Loucy (cell line): ENCODE measurements around the gene MCHR1.

Experiments used
- H2AFZ ChIP-seq: fragments of 200-600 bp; sonication (generic); 2 replicates; pipeline ENCODE4 v1.6.0; 2016; ENCODE audit warnings: antibody characterized with exemption, mild to moderate bottlenecking, low read length, moderate library complexity
- H3F3A ChIP-seq: fragments of 200-600 bp; 2 replicates; pipeline ENCODE4 v1.6.0; 2016; ENCODE audit warnings: antibody characterized with exemption, low read depth, mild to moderate bottlenecking
- H3K27me3 ChIP-seq: fragments of 200-600 bp; sonication (generic); 2 replicates; pipeline ENCODE4 v1.6.1; 2014; ENCODE audit warnings: low read length, mild to moderate bottlenecking; ENCODE audit not compliant: insufficient read depth, poor library complexity, severe bottlenecking
- H3K36me3 ChIP-seq: fragments of 200-600 bp; sonication (generic); 2 replicates; pipeline ENCODE4 v1.6.1; 2016; ENCODE audit warnings: low read length; ENCODE audit not compliant: insufficient read depth
- H3K4me1 ChIP-seq: fragments of 200-600 bp; sonication (generic); 2 replicates; pipeline ENCODE4 v1.5.1; 2014; ENCODE audit warnings: low read length, mild to moderate bottlenecking; ENCODE audit not compliant: insufficient read depth, poor library complexity, severe bottlenecking
- H3K4me2 ChIP-seq: fragments of 200-600 bp; sonication (generic); 2 replicates; pipeline ENCODE4 v1.6.0; 2014; ENCODE audit warnings: antibody characterized with exemption, low read length, low read depth, mild to moderate bottlenecking; ENCODE audit not compliant: poor library complexity, severe bottlenecking
- H3K4me3 ChIP-seq: fragments of 200-600 bp; sonication (generic); 2 replicates; pipeline ENCODE4 v1.5.1; 2014; ENCODE audit warnings: low read length, mild to moderate bottlenecking, mixed read lengths; ENCODE audit not compliant: poor library complexity, severe bottlenecking
- H3K79me2 ChIP-seq: fragments of 200-600 bp; sonication (generic); 2 replicates; pipeline ENCODE4 v1.6.1; 2014; ENCODE audit warnings: low read length; ENCODE audit not compliant: insufficient read depth
- H3K9ac ChIP-seq: fragments of 200-600 bp; sonication (generic); 2 replicates; pipeline ENCODE4 v1.6.0; 2014; ENCODE audit warnings: mild to moderate bottlenecking, low read depth, low read length, moderate library complexity; ENCODE audit not compliant: poor library complexity, severe bottlenecking
- H3K9me2 ChIP-seq: fragments of 200-600 bp; sonication (generic); replicated peaks from 2 replicates; pipeline ENCODE4 v1.6.1; 2016; ENCODE audit warnings: low read depth, low read length, mixed read lengths
- H3K9me3 ChIP-seq: fragments of 200-600 bp; sonication (generic); 2 replicates; pipeline ENCODE4 v1.6.1; 2014; ENCODE audit warnings: mild to moderate bottlenecking, antibody characterized with exemption, low read length, low read depth; ENCODE audit not compliant: insufficient read depth
- H4K20me1 ChIP-seq: fragments of 200-600 bp; sonication (generic); 2 replicates; pipeline ENCODE4 v1.6.0; 2014; ENCODE audit warnings: antibody characterized with exemption, low read length, mild to moderate bottlenecking; ENCODE audit not compliant: insufficient read depth, poor library complexity, severe bottlenecking
- EZH2phosphoT487 ChIP-seq: fragments of 200-600 bp; IDR thresholded peaks from 2 replicates; pipeline ENCODE4 v1.6.1; 2018; ENCODE audit warnings: antibody characterized with exemption, mild to moderate bottlenecking, moderate library complexity, borderline replicate concordance
- TF ChIP-seq, protein P1 (sequence below): fragments of 200-600 bp; sonication (generic); conservative IDR thresholded peaks from 2 replicates; pipeline ENCODE4 v1.5.1; 2014; ENCODE audit warnings: mild to moderate bottlenecking, antibody characterized with exemption, low read length

Gene MCHR1

GRCh38 chr22:40690370-40690769 lies 11.1 kb downstream of the MCHR1 start:
- H4K20me1 ChIP-seq: no peaks in the 10 kb centered on the region
- no peaks in the 10 kb centered on the region for H3F3A ChIP-seq
- H3K4me1 ChIP-seq: no peaks in the 10 kb centered on the region
- H3K9me3 ChIP-seq: no peaks in the 10 kb centered on the region
- H3K79me2 ChIP-seq: no peaks in the 10 kb centered on the region
- no peaks in the 10 kb centered on the region for H3K9me2 ChIP-seq
- H3K36me3 ChIP-seq: no peaks in the 10 kb centered on the region
- H2AFZ ChIP-seq: no peak overlapping the region
- H3K27me3 ChIP-seq: no peaks in the 10 kb centered on the region
- H3K9ac ChIP-seq: no peak overlapping the region
- H3K4me3 ChIP-seq: no peak overlapping the region
- H3K4me2 ChIP-seq: no peak overlapping the region
- no peak for TF ChIP-seq EZH2phosphoT487
- TF ChIP-seq, protein P1, sequence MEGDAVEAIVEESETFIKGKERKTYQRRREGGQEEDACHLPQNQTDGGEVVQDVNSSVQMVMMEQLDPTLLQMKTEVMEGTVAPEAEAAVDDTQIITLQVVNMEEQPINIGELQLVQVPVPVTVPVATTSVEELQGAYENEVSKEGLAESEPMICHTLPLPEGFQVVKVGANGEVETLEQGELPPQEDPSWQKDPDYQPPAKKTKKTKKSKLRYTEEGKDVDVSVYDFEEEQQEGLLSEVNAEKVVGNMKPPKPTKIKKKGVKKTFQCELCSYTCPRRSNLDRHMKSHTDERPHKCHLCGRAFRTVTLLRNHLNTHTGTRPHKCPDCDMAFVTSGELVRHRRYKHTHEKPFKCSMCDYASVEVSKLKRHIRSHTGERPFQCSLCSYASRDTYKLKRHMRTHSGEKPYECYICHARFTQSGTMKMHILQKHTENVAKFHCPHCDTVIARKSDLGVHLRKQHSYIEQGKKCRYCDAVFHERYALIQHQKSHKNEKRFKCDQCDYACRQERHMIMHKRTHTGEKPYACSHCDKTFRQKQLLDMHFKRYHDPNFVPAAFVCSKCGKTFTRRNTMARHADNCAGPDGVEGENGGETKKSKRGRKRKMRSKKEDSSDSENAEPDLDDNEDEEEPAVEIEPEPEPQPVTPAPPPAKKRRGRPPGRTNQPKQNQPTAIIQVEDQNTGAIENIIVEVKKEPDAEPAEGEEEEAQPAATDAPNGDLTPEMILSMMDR: no peak

DNA sequence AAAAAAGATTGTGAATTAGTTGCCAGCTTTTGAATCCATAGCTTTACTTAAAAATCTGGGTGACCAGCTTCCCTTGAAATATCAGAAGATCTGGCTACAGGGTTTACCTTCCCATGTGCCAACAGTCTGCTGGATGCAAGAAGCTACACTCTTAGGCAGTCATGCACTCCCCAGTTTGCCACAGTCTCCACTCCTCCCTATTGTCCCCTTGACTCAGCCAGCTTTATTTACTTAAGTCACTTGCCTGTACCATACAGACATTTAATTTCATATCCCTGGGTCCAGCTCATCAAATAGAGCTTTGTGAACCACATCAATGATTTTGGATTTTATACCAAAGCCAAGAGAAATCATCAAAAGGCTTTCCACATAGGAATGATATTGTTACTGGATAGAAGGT lies 12.2 kb downstream of the MCHR1 start:
- no peaks in the 10 kb centered on the region for H3K4me1 ChIP-seq
- no peaks in the 10 kb centered on the region for H3K9me3 ChIP-seq
- no peak overlapping the region for H2AFZ ChIP-seq
- H3K36me3 ChIP-seq: no peaks in the 10 kb centered on the region
- no peaks in the 10 kb centered on the region for H3F3A ChIP-seq
- H3K79me2 ChIP-seq: no peaks in the 10 kb centered on the region
- no peaks in the 10 kb centered on the region for H4K20me1 ChIP-seq
- H3K4me3 ChIP-seq: no peak overlapping the region
- no peak overlapping the region for H3K4me2 ChIP-seq
- H3K27me3 ChIP-seq: no peaks in the 10 kb centered on the region
- no peaks in the 10 kb centered on the region for H3K9me2 ChIP-seq
- H3K9ac ChIP-seq: no peak overlapping the region
- TF ChIP-seq EZH2phosphoT487: no peak
- TF ChIP-seq, protein P1: no peak

DNA sequence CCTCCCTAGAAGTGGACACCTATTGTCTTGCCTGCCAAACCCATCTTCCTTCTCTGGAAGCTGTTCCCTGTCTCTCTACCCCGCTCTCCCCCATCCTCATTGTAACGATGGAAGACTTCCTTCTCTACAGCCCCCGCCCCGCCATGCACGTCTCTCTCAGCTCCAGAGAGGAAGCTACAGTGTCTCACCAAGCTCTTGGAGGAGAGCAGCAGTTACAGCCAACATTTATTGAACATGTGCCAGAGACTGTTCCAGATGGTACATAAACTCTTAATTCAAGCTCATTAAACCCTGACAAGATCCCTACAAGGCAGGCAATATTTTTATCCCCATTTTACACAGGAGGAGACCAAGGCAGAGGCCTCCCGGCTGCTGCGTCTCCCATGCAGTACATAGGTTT lies 15.1 kb downstream of the MCHR1 start:
- Histone ChIP-seq H3K79me2 (no peaks in the 10 kb centered on the region), H3K9ac (no peak overlapping the region), H3K4me1 (no peaks in the 10 kb centered on the region)

More for the DNA sequence above, 15.1 kb downstream of the MCHR1 start:
- Histone ChIP-seq H3K4me3 (no peak overlapping the region), H3K9me3 (no peaks in the 10 kb centered on the region), H3K36me3 (no peaks in the 10 kb centered on the region), H3K4me2 (no peak overlapping the region), H4K20me1 (no peaks in the 10 kb centered on the region), H3K27me3 (no peaks in the 10 kb centered on the region), H2AFZ (0 out of 2 replicates have a peak overlapping the region, but pooled peaks have one; percentile 36), H3F3A (no peaks in the 10 kb centered on the region), H3K9me2 (no peaks in the 10 kb centered on the region)
- TF ChIP-seq, protein P1: no peak
- TF ChIP-seq EZH2phosphoT487: no peak
